Lung (tissue), 12 donors: ENCODE measurements around the gene SEC62. TPM values are rescaled to one million over a fixed set of nuclear protein-coding genes. Genes with fewer than 3 reads are reported as not detected.

Source experiments
- ATAC-seq: fragments of 200-7000 bp; cut with Tn5 transposase; one replicate; pipeline ENCODE4 v1.9.1; 2020; ENCODE audit warnings: moderate number of reproducible peaks; ENCODE audit not compliant: insufficient read depth, low FRiP score
- DNase-seq, 3 donors: peaks; one replicate each; pipeline ENCODE4 v3.0.0-alpha.2; 2013 to 2017
- H3K27ac ChIP-seq, 2 donors: one replicate each; pipeline ENCODE4 v1.5.1; 2013; ENCODE audit warnings: mild to moderate bottlenecking in 2 of 2, moderate library complexity in 2 of 2, control low read depth in 1 of 2, inconsistent platforms in 1 of 2, low read depth in 1 of 2, low read length in 1 of 2
- H3K27me3 ChIP-seq, 3 donors: one replicate each; pipeline ENCODE4 v1.5.1; 2013; ENCODE audit warnings: low read length in 2 of 3; ENCODE audit not compliant: control insufficient read depth in 3 of 3, insufficient read depth in 3 of 3
- H3K36me3 ChIP-seq, 4 donors: one replicate each; pipeline ENCODE4 v1.5.1; 2013; ENCODE audit warnings: low read length in 4 of 4, mild to moderate bottlenecking in 1 of 4, moderate library complexity in 1 of 4; ENCODE audit not compliant: control insufficient read depth in 4 of 4, insufficient read depth in 4 of 4
- H3K4me1 ChIP-seq, 5 donors: one replicate each; pipeline ENCODE4 v1.5.1; 2013; ENCODE audit warnings: low read length in 5 of 5, mild to moderate bottlenecking in 2 of 5, moderate library complexity in 1 of 5; ENCODE audit not compliant: control insufficient read depth in 5 of 5, insufficient read depth in 5 of 5
- H3K4me3 ChIP-seq: one replicate; pipeline ENCODE4 v1.5.1; 2013; ENCODE audit warnings: mild to moderate bottlenecking, control low read depth, moderate library complexity
- H3K9ac ChIP-seq, 2 donors: one replicate each; pipeline ENCODE4 v1.5.1; 2013; ENCODE audit warnings: low read length in 2 of 2, control low read depth in 1 of 2; ENCODE audit not compliant: insufficient read depth in 1 of 2
- H3K9me3 ChIP-seq, 4 donors: one replicate each; pipeline ENCODE4 v1.5.1; 2013; ENCODE audit warnings: low read length in 3 of 4, mild to moderate bottlenecking in 1 of 4, moderate library complexity in 1 of 4; ENCODE audit not compliant: control insufficient read depth in 4 of 4, insufficient read depth in 3 of 4
- WGBS, 2 donors: extraction: QIAGEN DNeasy Blood & Tissue Kit; methylation state at CpG; one replicate each; pipeline ENCODE4 v1.1.7; 2013; 5-methylcytosine and 5-hydroxymethylcytosine counted together
- polyA plus RNA-seq, 2 donors: library from polyadenylated mRNA; stranded (reverse); fragments of 200-250 nt; gene quantifications; one replicate each; pipeline ENCODE4 v1.2.1, GENCODE V29; 2013
- total RNA-seq, 2 donors: library from RNA; depleted of rRNA in 1 of 2; stranded (reverse); fragments of >200 nt in 1 of 2; gene quantifications; one replicate each; pipeline ENCODE4 v1.2.1, GENCODE V29; 2014 to 2021
- TF ChIP-seq, protein P1 (sequence below): IDR thresholded peaks from 2 replicates; pipeline ENCODE4 v1.5.1; 2012; ENCODE audit warnings: mild to moderate bottlenecking; ENCODE audit errors: control extremely low read depth, extremely low read depth
- donor health status: control.
- donor health status: control.
- donor health status: Bipolar disorder and iron deficiency.
- donor health status: healthy.
- donor health status: DM: yes; HTN: yes; CAD: no.

SEC62 gene
- total and polyA plus RNA-seq, 4 donors = 55.2 to 96.5 (median 62.7) TPM

DNA sequence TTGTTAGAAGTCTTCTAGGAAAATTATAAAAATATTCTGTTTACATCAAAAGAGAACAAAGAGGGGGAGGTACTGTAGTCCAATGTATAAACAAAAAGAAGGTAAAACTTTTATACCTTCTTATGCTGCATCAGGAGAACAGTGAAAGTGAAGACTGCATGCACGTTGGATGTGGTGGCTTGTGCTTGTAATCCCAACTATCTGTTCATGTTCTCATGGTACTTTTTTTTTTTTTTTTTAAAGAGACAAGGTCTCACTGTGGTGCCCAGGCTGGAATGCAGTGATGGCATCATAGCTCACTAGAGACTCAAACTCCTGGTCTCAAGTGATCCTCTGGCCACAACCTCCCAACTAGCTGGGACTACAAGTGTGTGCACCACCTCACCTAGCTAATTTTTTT, 4.2 kb downstream of the SEC62 start:
- no peak overlapping the region for H3K4me3 ChIP-seq
- no peak overlapping the region for H3K9ac ChIP-seq
- TF ChIP-seq, protein P1, sequence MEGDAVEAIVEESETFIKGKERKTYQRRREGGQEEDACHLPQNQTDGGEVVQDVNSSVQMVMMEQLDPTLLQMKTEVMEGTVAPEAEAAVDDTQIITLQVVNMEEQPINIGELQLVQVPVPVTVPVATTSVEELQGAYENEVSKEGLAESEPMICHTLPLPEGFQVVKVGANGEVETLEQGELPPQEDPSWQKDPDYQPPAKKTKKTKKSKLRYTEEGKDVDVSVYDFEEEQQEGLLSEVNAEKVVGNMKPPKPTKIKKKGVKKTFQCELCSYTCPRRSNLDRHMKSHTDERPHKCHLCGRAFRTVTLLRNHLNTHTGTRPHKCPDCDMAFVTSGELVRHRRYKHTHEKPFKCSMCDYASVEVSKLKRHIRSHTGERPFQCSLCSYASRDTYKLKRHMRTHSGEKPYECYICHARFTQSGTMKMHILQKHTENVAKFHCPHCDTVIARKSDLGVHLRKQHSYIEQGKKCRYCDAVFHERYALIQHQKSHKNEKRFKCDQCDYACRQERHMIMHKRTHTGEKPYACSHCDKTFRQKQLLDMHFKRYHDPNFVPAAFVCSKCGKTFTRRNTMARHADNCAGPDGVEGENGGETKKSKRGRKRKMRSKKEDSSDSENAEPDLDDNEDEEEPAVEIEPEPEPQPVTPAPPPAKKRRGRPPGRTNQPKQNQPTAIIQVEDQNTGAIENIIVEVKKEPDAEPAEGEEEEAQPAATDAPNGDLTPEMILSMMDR = no peak
- 52 to 74% methylated on average over 1 of the region's 1 CpG for WGBS, 2 donors
- no peak overlapping the region for H3K27ac ChIP-seq
- DNase-seq = no peak
- H3K36me3 ChIP-seq = peaks cover under 1 to 6% (median 2%) of the 10 kb centered on the region in 4 donors
- H3K27me3 ChIP-seq = no peaks in the 10 kb centered on the region
- no peak for ATAC-seq
- peaks cover 0 to 25% (median 9%) of the 10 kb centered on the region in 5 donors for H3K4me1 ChIP-seq
- H3K9me3 ChIP-seq = no peaks in the 10 kb centered on the region

DNA sequence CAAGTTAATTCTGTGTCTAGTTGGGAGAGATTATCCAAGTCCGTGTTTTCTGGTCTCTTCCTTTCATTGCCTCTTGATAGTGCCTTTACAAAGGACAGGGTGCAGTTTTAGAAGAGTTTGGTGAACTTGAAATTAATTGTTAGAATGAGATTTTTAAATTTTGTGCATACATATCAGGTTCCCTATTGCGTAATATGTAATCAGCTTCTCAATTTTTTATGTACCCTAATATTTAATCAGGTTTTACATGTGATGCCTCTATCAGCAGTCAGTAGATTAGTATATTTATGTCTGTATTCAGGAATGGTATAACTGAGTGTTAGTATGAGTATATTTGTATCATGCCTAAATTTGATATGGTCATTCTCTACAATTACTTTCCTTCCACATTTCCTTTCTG, 4.9 kb downstream of the SEC62 start:
- Histone ChIP-seq H3K4me3 (no peak overlapping the region), H3K36me3 (peaks cover 5 to 8% (median 7%) of the 10 kb centered on the region in 4 donors), H3K27ac (no peak overlapping the region), H3K4me1 (peaks cover 0 to 21% (median 9%) of the 10 kb centered on the region in 5 donors), H3K9ac (no peak overlapping the region), H3K27me3 (no peaks in the 10 kb centered on the region), H3K9me3 (no peaks in the 10 kb centered on the region)
- WGBS, 2 donors = 65 to 93% methylated on average over 2 of the region's 2 CpGs
- ATAC-seq (no peak), DNase-seq (no peak)
- TF ChIP-seq, protein P1 = no peak

DNA sequence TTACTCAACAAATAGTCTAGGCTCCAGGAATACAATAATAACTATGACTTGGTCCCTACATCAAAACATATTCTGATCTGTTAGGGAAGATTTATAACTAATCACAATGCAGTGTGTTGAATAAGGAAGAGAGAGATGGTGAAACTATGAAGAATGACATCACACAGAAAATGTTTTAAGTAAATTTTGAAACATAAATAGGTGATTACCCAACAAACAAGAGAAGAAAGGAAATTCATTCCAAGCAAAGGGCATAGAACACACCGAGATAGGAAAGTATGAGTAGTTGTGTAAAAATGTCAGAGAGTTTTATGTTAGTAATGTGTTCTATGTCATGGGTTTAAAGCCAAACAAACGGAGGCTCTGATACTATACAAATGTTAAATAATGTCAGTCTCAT, 13.4 kb downstream of the SEC62 start:
- H3K4me1 ChIP-seq = no peaks in the 10 kb centered on the region
- no peaks in the 10 kb centered on the region for H3K27me3 ChIP-seq
- TF ChIP-seq, protein P1 = no peak
- DNase-seq (no peak), ATAC-seq (no peak)
- peaks cover 14 to 48% (median 37%) of the 10 kb centered on the region in 4 donors for H3K36me3 ChIP-seq
- H3K27ac ChIP-seq = no peak overlapping the region
- no peaks in the 10 kb centered on the region for H3K9me3 ChIP-seq
- no peak overlapping the region for H3K9ac ChIP-seq
- WGBS, 2 donors = 38 to 63% methylated on average over 2 of the region's 2 CpGs
- no peak overlapping the region for H3K4me3 ChIP-seq

DNA sequence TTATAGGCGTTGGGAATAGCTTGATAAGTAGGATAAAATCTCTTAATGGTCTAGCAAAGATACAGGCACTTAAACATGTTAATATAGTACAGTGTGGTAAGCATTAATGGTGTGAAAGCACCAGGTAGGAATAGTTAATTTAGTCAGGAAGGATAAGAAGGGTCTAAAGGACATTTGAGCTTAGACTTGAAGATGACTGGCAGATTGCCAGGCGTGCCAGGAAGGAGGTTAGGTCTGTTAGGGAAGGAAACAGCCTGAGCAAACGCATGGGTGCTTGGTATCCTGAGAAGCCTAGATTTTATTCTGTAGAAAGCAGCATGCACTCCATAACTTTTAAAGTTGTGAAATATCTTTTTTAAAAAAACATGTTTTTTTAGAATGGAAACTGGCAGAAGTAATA, 17.7 kb downstream of the SEC62 start:
- no peak for ATAC-seq
- no peaks in the 10 kb centered on the region for H3K27me3 ChIP-seq
- H3K4me1 ChIP-seq = no peaks in the 10 kb centered on the region
- no peak overlapping the region for H3K9ac ChIP-seq
- H3K36me3 ChIP-seq = peaks cover 15 to 39% (median 33%) of the 10 kb centered on the region in 4 donors
- no peaks in the 10 kb centered on the region for H3K9me3 ChIP-seq
- 39 to 59% methylated on average over 3 of the region's 3 CpGs for WGBS, 2 donors
- TF ChIP-seq, protein P1 = no peak
- no peak overlapping the region for H3K4me3 ChIP-seq
- peak in 2 of 3 donors; percentile 18 to 34 for DNase-seq
- H3K27ac ChIP-seq = no peak overlapping the region
